H9 (cell line): ENCODE measurements around the gene FBXO2. TPM values are rescaled to one million over a fixed set of nuclear protein-coding genes. Genes with fewer than 3 reads are reported as not detected.

Experiments used
- DNase-seq: peaks from one replicate; pipeline ENCODE4 v3.0.0-alpha.2; 2017
- H2AFZ ChIP-seq: one replicate; pipeline ENCODE4 v1.6.1; 2013; ENCODE audit warnings: mild to moderate bottlenecking, low read length, control low read depth, moderate library complexity
- H2AK5ac ChIP-seq: 2 replicates; pipeline ENCODE4 v1.6.1; 2013; ENCODE audit warnings: low read length, control low read depth, mixed read lengths; ENCODE audit not compliant: insufficient read length
- H2BK120ac ChIP-seq: one replicate; pipeline ENCODE4 v1.6.1; 2013; ENCODE audit warnings: low read depth, mild to moderate bottlenecking, low read length, control low read depth, inconsistent platforms; ENCODE audit not compliant: poor library complexity, severe bottlenecking
- H2BK12ac ChIP-seq: 2 replicates; pipeline ENCODE4 v1.6.1; 2013; ENCODE audit warnings: low read length, control low read depth, mixed read lengths, low read depth; ENCODE audit not compliant: insufficient read length
- H2BK15ac ChIP-seq: 2 replicates; pipeline ENCODE4 v1.6.1; 2013; ENCODE audit warnings: low read depth, low read length, control low read depth
- H2BK20ac ChIP-seq: one replicate; pipeline ENCODE4 v1.6.1; 2013; ENCODE audit warnings: low read depth, mild to moderate bottlenecking, low read length, control low read depth, inconsistent platforms; ENCODE audit not compliant: poor library complexity, severe bottlenecking
- H2BK5ac ChIP-seq: 2 replicates; pipeline ENCODE4 v1.6.1; 2013; ENCODE audit warnings: low read length, control low read depth, mixed read lengths; ENCODE audit not compliant: insufficient read length
- H3K14ac ChIP-seq: 2 replicates; pipeline ENCODE4 v1.6.1; 2013; ENCODE audit warnings: low read length, control low read depth; ENCODE audit not compliant: insufficient read depth
- H3K18ac ChIP-seq: 2 replicates; pipeline ENCODE4 v1.6.1; 2013; ENCODE audit warnings: low read depth, mild to moderate bottlenecking, mixed read lengths, low read length, control low read depth; ENCODE audit not compliant: insufficient read length
- H3K23ac ChIP-seq: 2 replicates; pipeline ENCODE4 v1.6.1; 2013; ENCODE audit warnings: low read length, control low read depth, mixed read lengths, low read depth; ENCODE audit not compliant: insufficient read length
- H3K23me2 ChIP-seq: 2 replicates; pipeline ENCODE4 v1.6.1; 2013; ENCODE audit warnings: low read depth, mild to moderate bottlenecking, mixed read lengths, low read length, control low read depth; ENCODE audit not compliant: insufficient read length, poor library complexity, severe bottlenecking
- H3K27ac ChIP-seq: 2 replicates; pipeline ENCODE4 v1.5.1; 2013; ENCODE audit warnings: low read length, control low read depth, mixed read lengths, low read depth; ENCODE audit not compliant: insufficient read length
- H3K27me3 ChIP-seq: 2 replicates; pipeline ENCODE4 v1.6.1; 2013; ENCODE audit warnings: low read length, control low read depth, inconsistent platforms; ENCODE audit not compliant: insufficient read depth
- H3K4ac ChIP-seq: 2 replicates; pipeline ENCODE4 v1.6.1; 2013; ENCODE audit warnings: low read depth, mild to moderate bottlenecking, control low read depth, inconsistent platforms, low read length, moderate library complexity
- H3K4me1 ChIP-seq: 2 replicates; pipeline ENCODE4 v1.6.1; 2013; ENCODE audit warnings: low read length, control low read depth, inconsistent platforms; ENCODE audit not compliant: insufficient read depth
- H3K4me2 ChIP-seq: 2 replicates; pipeline ENCODE4 v1.6.1; 2013; ENCODE audit warnings: low read length, control low read depth, mixed read lengths; ENCODE audit not compliant: insufficient read length, insufficient read depth
- H3K56ac ChIP-seq: 2 replicates; pipeline ENCODE4 v1.6.1; 2013; ENCODE audit warnings: low read depth, mild to moderate bottlenecking, mixed read lengths, low read length, control low read depth; ENCODE audit not compliant: insufficient read length
- H3K79me1 ChIP-seq: 2 replicates; pipeline ENCODE4 v1.6.1; 2013; ENCODE audit warnings: low read depth, mild to moderate bottlenecking, moderate library complexity, low read length, control low read depth, inconsistent platforms; ENCODE audit not compliant: insufficient read depth, poor library complexity, severe bottlenecking
- H3K79me2 ChIP-seq: 2 replicates; pipeline ENCODE4 v1.6.1; 2013; ENCODE audit warnings: low read length, control low read depth, inconsistent platforms; ENCODE audit not compliant: insufficient read depth
- H3K9ac ChIP-seq: 2 replicates; pipeline ENCODE4 v1.6.1; 2013; ENCODE audit warnings: low read length, control low read depth, mixed read lengths; ENCODE audit not compliant: insufficient read length; ENCODE audit errors: extremely low read depth
- H3K9me3 ChIP-seq: one replicate; pipeline ENCODE4 v1.6.1; 2013; ENCODE audit warnings: low read depth, low read length, inconsistent platforms; ENCODE audit not compliant: control insufficient read depth
- H3T11ph ChIP-seq: one replicate; pipeline ENCODE4 v1.6.1; 2013; ENCODE audit warnings: mild to moderate bottlenecking, low read length, control low read depth, inconsistent platforms
- H4K20me1 ChIP-seq: one replicate; pipeline ENCODE4 v1.6.1; 2013; ENCODE audit not compliant: control insufficient read depth, insufficient read length, insufficient read depth
- H4K5ac ChIP-seq: 2 replicates; pipeline ENCODE4 v1.6.1; 2013; ENCODE audit warnings: low read depth, mild to moderate bottlenecking, mixed read lengths, low read length, control low read depth; ENCODE audit not compliant: insufficient read length
- H4K8ac ChIP-seq: replicated peaks from 2 replicates; pipeline ENCODE4 v1.6.1; 2013; ENCODE audit warnings: low read length, control low read depth, mixed read lengths, low read depth; ENCODE audit not compliant: insufficient read length
- H4K91ac ChIP-seq: 2 replicates; pipeline ENCODE4 v1.6.1; 2013; ENCODE audit warnings: low read depth, mild to moderate bottlenecking, moderate library complexity, mixed read lengths, low read length, control low read depth; ENCODE audit not compliant: insufficient read length
- H3K27ac Mint-ChIP-seq, 3 experiments: 2 replicates in 2 of 3; 3 replicates in 1 of 3; pipeline ENCODE4 v1.8.0; 2020 to 2021; ENCODE audit warnings: mixed read lengths in 3 of 3, mild to moderate bottlenecking in 1 of 3, moderate library complexity in 1 of 3
- H3K27me3 Mint-ChIP-seq: 2 replicates; pipeline ENCODE4 v1.8.0; 2021; ENCODE audit warnings: low read depth, mild to moderate bottlenecking, moderate library complexity, mixed read lengths
- H3K36me3 Mint-ChIP-seq, 3 experiments: 2 replicates in 2 of 3; 3 replicates in 1 of 3; pipeline ENCODE4 v1.8.0; 2020 to 2021; ENCODE audit warnings: low read depth in 3 of 3, mixed read lengths in 3 of 3; ENCODE audit not compliant: insufficient read depth in 1 of 3
- H3K4me1 Mint-ChIP-seq, 2 experiments: 2 replicates each; pipeline ENCODE4 v1.8.0; 2020; ENCODE audit warnings: mixed read lengths in 2 of 2
- H3K4me3 Mint-ChIP-seq, 2 experiments: 2 replicates in 1 of 2; 3 replicates in 1 of 2; pipeline ENCODE4 v1.8.0; 2020 to 2021; ENCODE audit warnings: mild to moderate bottlenecking in 2 of 2, mixed read lengths in 2 of 2, moderate library complexity in 1 of 2
- H3K9me3 Mint-ChIP-seq, 2 experiments: 2 replicates in 1 of 2; 3 replicates in 1 of 2; pipeline ENCODE4 v1.8.0; 2020; ENCODE audit warnings: mild to moderate bottlenecking in 2 of 2, mixed read lengths in 2 of 2, moderate library complexity in 1 of 2
- CTCF ChIP-seq: fragments of 200-600 bp; sonication (generic); conservative IDR thresholded peaks from 3 replicates; pipeline ENCODE4 v1.8.0; 2021; ENCODE audit warnings: antibody characterized with exemption, mild to moderate bottlenecking
- WGBS: extraction: QIAGEN DNeasy Blood & Tissue Kit; methylation state at CpG from one replicate; pipeline ENCODE4 v1.1.7; 2013; ENCODE audit warnings: missing lambda C conversion rate, low lambda C conversion rate, mixed read lengths; ENCODE audit not compliant: insufficient read length; ENCODE audit errors: extremely low coverage; 5-methylcytosine and 5-hydroxymethylcytosine counted together
- total RNA-seq: library from RNA; stranded (reverse); gene quantifications from 2 replicates; pipeline ENCODE4 v1.2.1, GENCODE V29; 2021

The FBXO2 gene
- total RNA-seq, 1 experiment from 2014 or later: 28.9 TPM

GRCh38 chr1:11657654-11658053 is 3.4 kb upstream of the FBXO2 start:
- H3K9ac ChIP-seq: no peak overlapping the region
- TF ChIP-seq CTCF: no peak
- H3K79me2 ChIP-seq: no peaks in the 10 kb centered on the region
- no peaks in the 10 kb centered on the region for H4K20me1 ChIP-seq
- H3K36me3 Mint-ChIP-seq: peaks cover 14 to 49% (median 43%) of the 10 kb centered on the region in 3 experiments
- no peak overlapping the region for H3K23ac ChIP-seq
- no peak overlapping the region for H2AK5ac ChIP-seq
- no peak overlapping the region for H2BK5ac ChIP-seq
- H3K9me3 ChIP-seq: no peaks in the 10 kb centered on the region
- WGBS: no CpG with 5 or more reads among the region's 6 CpGs
- no peak overlapping the region for H2BK20ac ChIP-seq
- H4K8ac ChIP-seq: no peak overlapping the region
- DNase-seq: no peak
- H3K14ac ChIP-seq: no peak overlapping the region
- H4K91ac ChIP-seq: no peak overlapping the region
- peaks cover 20% of the 10 kb centered on the region for H3K27me3 Mint-ChIP-seq
- H2BK12ac ChIP-seq: no peak overlapping the region
- H4K5ac ChIP-seq: no peak overlapping the region
- H3K4me3 Mint-ChIP-seq: no peak overlapping the region
- no peak overlapping the region for H3K4me2 ChIP-seq
- no peak overlapping the region for H3K27ac ChIP-seq
- no peak overlapping the region for H3K56ac ChIP-seq
- H3K23me2 ChIP-seq: peaks cover 9% of the 10 kb centered on the region
- no peak overlapping the region for H3T11ph ChIP-seq
- H3K4ac ChIP-seq: no peak overlapping the region
- no peak overlapping the region for H2BK120ac ChIP-seq
- no peak overlapping the region for H3K27ac Mint-ChIP-seq
- no peak overlapping the region for H2AFZ ChIP-seq
- no peaks in the 10 kb centered on the region; the same call in 1 of the 2 replicates for H3K4me1 ChIP-seq
- no peaks in the 10 kb centered on the region for H3K9me3 Mint-ChIP-seq
- no peak overlapping the region for H3K18ac ChIP-seq
- H3K4me1 Mint-ChIP-seq: peaks cover 15% of the 10 kb centered on the region in 2 experiments
- H2BK15ac ChIP-seq: no peak overlapping the region
- H3K79me1 ChIP-seq: no peaks in the 10 kb centered on the region
- no peaks in the 10 kb centered on the region; the same call in 1 of the 2 replicates for H3K27me3 ChIP-seq
